ENCODE results near the gene RP2.
A peak's percentile ranks its signal among the peaks of the same experiment; 100 is the strongest.

- TF ChIP-seq, protein P1, sequence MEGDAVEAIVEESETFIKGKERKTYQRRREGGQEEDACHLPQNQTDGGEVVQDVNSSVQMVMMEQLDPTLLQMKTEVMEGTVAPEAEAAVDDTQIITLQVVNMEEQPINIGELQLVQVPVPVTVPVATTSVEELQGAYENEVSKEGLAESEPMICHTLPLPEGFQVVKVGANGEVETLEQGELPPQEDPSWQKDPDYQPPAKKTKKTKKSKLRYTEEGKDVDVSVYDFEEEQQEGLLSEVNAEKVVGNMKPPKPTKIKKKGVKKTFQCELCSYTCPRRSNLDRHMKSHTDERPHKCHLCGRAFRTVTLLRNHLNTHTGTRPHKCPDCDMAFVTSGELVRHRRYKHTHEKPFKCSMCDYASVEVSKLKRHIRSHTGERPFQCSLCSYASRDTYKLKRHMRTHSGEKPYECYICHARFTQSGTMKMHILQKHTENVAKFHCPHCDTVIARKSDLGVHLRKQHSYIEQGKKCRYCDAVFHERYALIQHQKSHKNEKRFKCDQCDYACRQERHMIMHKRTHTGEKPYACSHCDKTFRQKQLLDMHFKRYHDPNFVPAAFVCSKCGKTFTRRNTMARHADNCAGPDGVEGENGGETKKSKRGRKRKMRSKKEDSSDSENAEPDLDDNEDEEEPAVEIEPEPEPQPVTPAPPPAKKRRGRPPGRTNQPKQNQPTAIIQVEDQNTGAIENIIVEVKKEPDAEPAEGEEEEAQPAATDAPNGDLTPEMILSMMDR (IDR thresholded peaks at IDR 0.05) = peak; percentile 73
- TF ChIP-seq EZH2phosphoT487 (IDR thresholded peaks at IDR 0.05) = no peak
Observed at GRCh38 chrX:46796574-46797191, 40.2 kb upstream of the RP2 start.
